OCI-LY7 (cell line): ENCODE results near the gene SYNE3. TPM values are rescaled to one million over a fixed set of nuclear protein-coding genes. Genes with fewer than 3 reads are reported as not detected.

Experiments
- BruUV-seq: library from RNA; stranded (reverse); fragments of 400-500 nt; replicated peaks from 2 replicates; lab custom pipeline; 2021; lab: Mats Ljungman, UMichigan
- CTCF ChIA-PET: fragments of 300-600 bp; sonication (Branson Sonifier 250); formaldehyde crosslinking; loops from one replicate; lab custom pipeline; 2022; ENCODE audit warnings: antibody characterized with exemption; ENCODE audit not compliant: unreplicated experiment; lab: Charles Lee
- POLR2A ChIA-PET: fragments of 300-600 bp; sonication (Branson Sonifier 250); formaldehyde crosslinking; loops from one replicate; lab custom pipeline; 2022; ENCODE audit warnings: antibody characterized with exemption; lab: Charles Lee
- DNase-seq: peaks from one replicate; pipeline ENCODE4 v3.0.0-alpha.2; 2015; ENCODE audit warnings: low spot score
- H2AFZ ChIP-seq: fragments of 200-600 bp; sonication (generic), shearing (Covaris generic); 2 replicates; pipeline ENCODE4 v1.6.1; 2014; ENCODE audit warnings: mild to moderate bottlenecking, antibody characterized with exemption, low read length, moderate library complexity
- H3K27ac ChIP-seq: fragments of 200-600 bp; sonication (generic); 2 replicates; pipeline ENCODE4 v1.5.1; 2014; ENCODE audit warnings: mixed run types, low read depth, mild to moderate bottlenecking, moderate library complexity, low read length, inconsistent platforms; ENCODE audit not compliant: poor library complexity, severe bottlenecking
- H3K36me3 ChIP-seq: fragments of 200-600 bp; sonication (generic); 2 replicates; pipeline ENCODE4 v1.6.1; 2014; ENCODE audit warnings: mild to moderate bottlenecking, antibody characterized with exemption, low read length, moderate library complexity, mixed read lengths; ENCODE audit not compliant: insufficient read depth
- H3K4me1 ChIP-seq: fragments of 200-600 bp; sonication (generic); 2 replicates; pipeline ENCODE4 v1.5.1; 2014; ENCODE audit warnings: mild to moderate bottlenecking, low read length; ENCODE audit not compliant: insufficient read depth, poor library complexity, severe bottlenecking
- H3K4me2 ChIP-seq: fragments of 200-600 bp; sonication (generic); 2 replicates; pipeline ENCODE4 v1.6.1; 2014; ENCODE audit warnings: mild to moderate bottlenecking, low read length
- H3K4me3 ChIP-seq: fragments of 200-600 bp; sonication (generic); 2 replicates; pipeline ENCODE4 v1.5.1; 2014; ENCODE audit warnings: mild to moderate bottlenecking, low read depth, low read length; ENCODE audit not compliant: poor library complexity, severe bottlenecking
- H3K79me2 ChIP-seq: fragments of 200-600 bp; sonication (generic); 2 replicates; pipeline ENCODE4 v1.6.1; 2016; ENCODE audit warnings: low read depth, mild to moderate bottlenecking, low read length, moderate library complexity, mixed read lengths; ENCODE audit not compliant: insufficient read depth
- H3K9me2 ChIP-seq: fragments of 200-600 bp; sonication (generic); 2 replicates; pipeline ENCODE4 v1.6.1; 2016; ENCODE audit warnings: mild to moderate bottlenecking, low read length, mixed read lengths; ENCODE audit not compliant: insufficient read depth
- H3K9me3 ChIP-seq: fragments of 200-600 bp; sonication (generic); 2 replicates; pipeline ENCODE4 v1.6.1; 2014; ENCODE audit warnings: mild to moderate bottlenecking, mixed run types, low read length, mixed read lengths
- H4K20me1 ChIP-seq: fragments of 200-600 bp; sonication (generic); 2 replicates; pipeline ENCODE4 v1.6.1; 2014; ENCODE audit warnings: mild to moderate bottlenecking, antibody characterized with exemption, low read length, moderate library complexity, mixed read lengths; ENCODE audit not compliant: insufficient read depth
- CTCF ChIP-seq: fragments of 200-600 bp; sonication (generic); conservative IDR thresholded peaks from 2 replicates; pipeline ENCODE4 v1.5.1; 2014; ENCODE audit warnings: mild to moderate bottlenecking, antibody characterized with exemption, low read length, moderate library complexity, mixed read lengths
- EZH2phosphoT487 ChIP-seq: fragments of 200-600 bp; sonication (generic); IDR thresholded peaks from 2 replicates; pipeline ENCODE4 v1.6.1; 2018; ENCODE audit warnings: low read depth, borderline replicate concordance, mild to moderate bottlenecking, mixed run types, antibody characterized with exemption, low read length, moderate library complexity, mixed read lengths
- intact Hi-C: fragments of 100-400 bp; cut with micrococcal nuclease; formaldehyde crosslinking; loops from one replicate; pipeline ENCODE4 v1.10.0; 2022; ENCODE audit not compliant: unreplicated experiment
- total RNA-seq, 2 experiments: library from RNA; depleted of rRNA in 1 of 2; stranded (reverse); fragments of >200 nt in 1 of 2; shearing (Covaris generic) in 1 of 2; gene quantifications; 2 replicates each; pipeline ENCODE4 v1.2.3, GENCODE V29; 2014 to 2022

The SYNE3 gene
- total RNA-seq, 2 experiments from 2014 or later, result 0.60 to 4.1 TPM

- H3K9me2 ChIP-seq, result no peaks in the 10 kb centered on the region
- no peaks in the 10 kb centered on the region for H4K20me1 ChIP-seq
- H3K4me3 ChIP-seq, result peak overlapping the region; percentile 1
- ChIA-PET POLR2A (interaction anchor here (0.8 to 2.2 kb wide), 15 partner anchors 9 to 58 kb away, joined by 3 to 17 read pairs (median 5); partner anchors contain the start of gene SYNE3), CTCF (interaction anchor here (0.7 to 1.5 kb wide), 2 partner anchors 13 to 44 kb away, joined by 3 to 6 read pairs; no protein-coding TSS in a partner anchor)
- no TSS peak for BruUV-seq
- TF ChIP-seq EZH2phosphoT487 (no peak), CTCF (no peak)
- intact Hi-C loops, result loop anchor here (2.0 kb wide), 2 partner anchors 33 to 53 kb away; no protein-coding TSS in a partner anchor
- DNase-seq, result no peak
- H3K4me1 ChIP-seq, result peaks cover 57% of the 10 kb centered on the region
- H2AFZ ChIP-seq, result peak overlapping the region; percentile 38; the same call in 1 of the 2 replicates
- H3K27ac ChIP-seq, result peak overlapping the region; percentile 68
- peaks cover 10% of the 10 kb centered on the region; the same call in 1 of the 2 replicates for H3K9me3 ChIP-seq
- H3K36me3 ChIP-seq, result peaks cover 9% of the 10 kb centered on the region; the same call in 1 of the 2 replicates
- peak overlapping the region; percentile 39 for H3K4me2 ChIP-seq
- H3K79me2 ChIP-seq, result no peaks in the 10 kb centered on the region
Observed at GRCh38 chr14:95496111-95496681, 20.3 kb downstream of the SYNE3 start.

GRCh38 chr14:95495538-95496025, 20.9 kb downstream of the SYNE3 start:
- Histone ChIP-seq H3K4me3 (peak overlapping the region; percentile 17), H4K20me1 (no peaks in the 10 kb centered on the region), H3K27ac (peak overlapping the region; percentile 68), H3K79me2 (no peaks in the 10 kb centered on the region), H3K9me3 (peaks cover 10% of the 10 kb centered on the region; the same call in 1 of the 2 replicates), H3K4me2 (peak overlapping the region; percentile 39), H3K36me3 (peaks cover 11% of the 10 kb centered on the region; the same call in 1 of the 2 replicates), H3K4me1 (peaks cover 59% of the 10 kb centered on the region), H2AFZ (peak overlapping the region; percentile 38; the same call in 1 of the 2 replicates), H3K9me2 (no peaks in the 10 kb centered on the region)
- POLR2A ChIA-PET, result interaction anchor here (0.8 to 2.2 kb wide), 10 partner anchors 8 to 54 kb away, joined by 3 to 17 read pairs (median 6); no protein-coding TSS in a partner anchor
- peak; percentile 87 for DNase-seq
- no TSS peak for BruUV-seq
- TF ChIP-seq CTCF (no peak), EZH2phosphoT487 (no peak)
- CTCF ChIA-PET, result interaction anchor here (1.5 kb wide), 1 partner anchor 43 kb away, joined by 6 read pairs; no protein-coding TSS in a partner anchor
- intact Hi-C loops, result loop anchor here (2.0 kb wide), 2 partner anchors 33 to 53 kb away; no protein-coding TSS in a partner anchor
